ENCODE measurements around the gene IRGC. TPM values are rescaled to one million over a fixed set of nuclear protein-coding genes. Genes with fewer than 3 reads are reported as not detected.
A peak's percentile ranks its signal among the peaks of the same experiment; 100 is the strongest.

IRGC gene
- total and polyA plus RNA-seq, 11 donors, result not detected

- Histone ChIP-seq H3K4me3 (no peak overlapping the region), H3K36me3 (peaks cover 5 to 81% (median 71%) of the 10 kb centered on the region in 9 donors), H3K9me3 (no peaks in the 10 kb centered on the region), H3K27ac (no peak overlapping the region), H3K4me1 (peaks cover 0 to 37% (median 13%) of the 10 kb centered on the region in 12 donors), H3K27me3 (no peaks in the 10 kb centered on the region)
- no peak for ATAC-seq
- intact Hi-C loops (cut with DNase I), result loop anchor here in 2 of 10 donors (5.0 kb wide), 1 partner anchor 33 kb away; the partner anchor contains the start of gene KCNN4 (in 2 of the 2)
- WGBS, 4 donors, result 78 to 82% (median 80%) methylated on average over 7 of the region's 7 CpGs
- DNase-seq, result no peak
- no peak for TF ChIP-seq CTCF (IDR thresholded peaks at IDR 0.05)
Observed at GRCh38 chr19:43749152-43749551, 33.3 kb downstream of the IRGC start.

GRCh38 chr19:43749898-43750297 lies 34.0 kb downstream of the IRGC start:
- Histone ChIP-seq H3K4me3 (no peak overlapping the region), H3K36me3 (peaks cover 5 to 73% (median 64%) of the 10 kb centered on the region in 9 donors), H3K9me3 (no peaks in the 10 kb centered on the region), H3K27ac (no peak overlapping the region), H3K27me3 (no peaks in the 10 kb centered on the region), H3K4me1 (peaks cover 0 to 30% (median 14%) of the 10 kb centered on the region in 12 donors)
- intact Hi-C loops (cut with DNase I), result loop anchor here in 3 of 10 donors (5.0 kb wide), 2 partner anchors 32 to 83 kb away; partner anchors contain the start of gene KCNN4 (in 2 of the 3)
- no peak for TF ChIP-seq CTCF (IDR thresholded peaks at IDR 0.05)
- no peak for TF ChIP-seq POLR2A (IDR thresholded peaks at IDR 0.05)
- 96 to 100% (median 96%) methylated on average over 1 of the region's 1 CpG for WGBS, 4 donors
- DNase-seq, result no peak
- ATAC-seq, result no peak

- no peak overlapping the region for H3K4me3 ChIP-seq
- no peaks in the 10 kb centered on the region for H3K27me3 ChIP-seq
- TF ChIP-seq POLR2A (IDR thresholded peaks at IDR 0.05) (no peak), CTCF (IDR thresholded peaks at IDR 0.05) (no peak)
- intact Hi-C loops (cut with DNase I), result loop anchor here in 1 of 10 donors (5.0 kb wide), 1 partner anchor 84 kb away; no protein-coding TSS in a partner anchor
- DNase-seq (no peak), ATAC-seq (no peak)
- 94 to 96% (median 95%) methylated on average over 4 of the region's 4 CpGs for WGBS, 4 donors
- peaks cover 0 to 40% (median 18%) of the 10 kb centered on the region in 12 donors for H3K4me1 ChIP-seq
- H3K27ac ChIP-seq, result peak overlapping the region in 1 of 12 donors; percentile 96
- H3K9me3 ChIP-seq, result no peaks in the 10 kb centered on the region
- peaks cover 2 to 56% (median 48%) of the 10 kb centered on the region in 9 donors for H3K36me3 ChIP-seq
Observed at GRCh38 chr19:43751466-43752220, 35.8 kb downstream of the IRGC start.

GRCh38 chr19:43752287-43752875 lies 36.5 kb downstream of the IRGC start:
- DNase-seq (no peak), ATAC-seq (no peak)
- 96 to 99% (median 98%) methylated on average over 6 of the region's 6 CpGs for WGBS, 4 donors
- H3K36me3 ChIP-seq, result peaks cover 0 to 49% (median 40%) of the 10 kb centered on the region in 9 donors
- H3K9me3 ChIP-seq, result no peaks in the 10 kb centered on the region
- TF ChIP-seq POLR2A (IDR thresholded peaks at IDR 0.05) (no peak), CTCF (IDR thresholded peaks at IDR 0.05) (no peak)
- H3K4me1 ChIP-seq, result peaks cover 0 to 47% (median 18%) of the 10 kb centered on the region in 12 donors
- peak overlapping the region in 4 of 12 donors; percentile 4 to 100 (median 52) for H3K27ac ChIP-seq
- intact Hi-C loops (cut with DNase I), result loop anchor here in 1 of 10 donors (5.0 kb wide), 1 partner anchor 85 kb away; no protein-coding TSS in a partner anchor
- H3K4me3 ChIP-seq, result no peak overlapping the region
- no peaks in the 10 kb centered on the region for H3K27me3 ChIP-seq

All from heart left ventricle (tissue), 16 donors.